Measurements from ENCODE around the gene RSPH6A. TPM values are rescaled to one million over a fixed set of nuclear protein-coding genes. Genes with fewer than 3 reads are reported as not detected.

Gene RSPH6A
- total and polyA plus RNA-seq, 10 of the 15 experiments (the other 5 are each of a cell fraction or from before 2014, with no cell fraction given): 0.03 to 0.41 (median 0.22) TPM; not detected in 4

DNA sequence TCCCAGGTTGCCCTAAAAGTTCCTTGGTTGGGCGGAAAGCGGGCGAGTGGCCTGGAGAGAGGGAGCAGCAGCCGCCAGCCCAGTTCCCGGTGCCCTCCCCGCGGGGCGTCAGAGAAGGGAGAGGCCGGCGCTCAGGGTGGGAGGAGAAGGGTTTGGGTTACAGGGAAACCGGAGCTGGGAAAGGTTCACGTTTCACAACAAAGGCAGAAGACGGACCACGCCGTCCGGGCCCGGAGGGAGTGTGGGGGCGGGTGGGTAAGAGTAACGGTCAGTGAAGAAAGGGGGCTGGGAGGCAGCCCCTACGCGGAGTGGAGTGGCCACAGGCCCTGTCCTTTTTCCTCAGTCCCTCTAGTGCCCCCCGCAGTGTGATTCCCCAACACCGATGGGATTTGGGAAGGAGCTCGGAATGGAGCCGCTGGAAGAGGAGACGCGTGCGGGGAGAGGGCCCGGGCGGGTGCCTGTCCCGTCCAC lies 47.7 kb downstream of the RSPH6A start:
- POLR2A ChIA-PET: interaction anchor here (0.7 to 2.9 kb wide), 5 partner anchors 12 to 50 kb away, joined by 3 to 24 read pairs (median 4); partner anchors contain the start of gene FBXO46

DNA sequence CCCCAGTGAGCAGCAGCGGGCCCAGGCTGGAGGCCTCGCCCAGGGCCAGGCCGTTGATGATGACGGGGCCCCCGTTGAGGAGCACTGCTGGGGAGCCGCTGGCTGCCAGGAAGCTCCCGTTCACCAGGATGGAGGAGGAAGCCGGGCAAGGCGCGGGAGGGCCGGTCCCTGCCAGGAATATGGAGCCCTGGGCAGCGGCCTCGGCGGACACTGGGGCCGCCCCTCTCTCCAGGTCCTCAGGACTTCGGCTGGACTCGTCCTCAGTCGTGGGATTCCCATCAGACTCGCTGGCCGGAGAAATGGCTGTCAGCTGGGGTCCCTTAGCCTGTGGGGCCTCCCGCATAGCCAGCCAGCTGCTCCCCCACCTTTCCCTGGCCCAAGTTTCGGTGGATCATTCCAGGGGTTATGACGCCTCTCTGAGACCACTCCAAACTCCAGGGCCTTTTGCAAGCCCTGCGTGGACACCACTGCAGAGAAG lies 48.2 kb downstream of the RSPH6A start:
- intact Hi-C loops (cut with micrococcal nuclease; ENCODE audit: unreplicated experiment) (loop anchor here (5.0 kb wide), 2 partner anchors 35 to 75 kb away; partner anchors contain the start of genes FBXO46, MEIOSIN, QPCTL and SNRPD2), in situ Hi-C loops (cut with MboI) (no loop called here)
- Histone ChIP-seq H4K20me1 (ENCODE audit: control insufficient read depth, insufficient read depth) (no peaks in the 10 kb centered on the region), H3K4me1 (ENCODE audit: control insufficient read depth, insufficient read depth, low read length) (peaks cover 4% of the 10 kb centered on the region), H3K36me3 (ENCODE audit: control insufficient read depth in 2 of 2, insufficient read depth in 2 of 2, low read length in 1 of 2) (no peaks in the 10 kb centered on the region), H3K4me3 (peak overlapping the region; percentile 98; the same call in 1 of the 2 replicates), H2AFZ (ENCODE audit: control insufficient read depth, low read depth, low read length) (no peak overlapping the region), H3K27me3 (replicated peaks in 1 of 2; ENCODE audit: control insufficient read depth in 2 of 2, insufficient read depth in 2 of 2, low read length in 1 of 2) (no peaks in the 10 kb centered on the region), H3K9me3 (replicated peaks; ENCODE audit: control insufficient read depth, insufficient read depth, low read length) (no peaks in the 10 kb centered on the region), H3K9ac (ENCODE audit: control insufficient read depth, insufficient read depth, low read length) (no peak overlapping the region), H3K79me2 (ENCODE audit: control insufficient read depth, insufficient read depth, low read length) (no peaks in the 10 kb centered on the region; the same call in 1 of the 2 replicates), H3K4me2 (ENCODE audit: control insufficient read depth, insufficient read depth) (peak overlapping the region; percentile 77), H3K27ac (ENCODE audit: control insufficient read depth, insufficient read depth) (no peak overlapping the region)
- ChIA-PET RAD21 (ENCODE audit: unreplicated experiment) (no interaction called here), POLR2A (interaction anchor here (0.8 to 0.9 kb wide), 2 partner anchors 32 to 50 kb away, joined by 3 read pairs; no protein-coding TSS in a partner anchor), CTCF (interaction anchor here (0.5 to 4.5 kb wide), 3 partner anchors 14 to 1538 kb away, joined by 5 to 110 read pairs (median 17); no protein-coding TSS in a partner anchor), SMC1A (ENCODE audit: uncharacterized antibody, unreplicated experiment) (no interaction called here)
- WGBS (ENCODE audit: insufficient coverage, insufficient replicate concordance, low lambda C conversion rate, missing lambda C conversion rate): 98% methylated on average over 18 of the region's 24 CpGs
- no peak for FAIRE-seq
- TF ChIP-seq SP1 (IDR thresholded peaks at IDR 0.05; ENCODE audit: low read depth, low read length) (no peak), FOXM1 (IDR thresholded peaks at IDR 0.05; ENCODE audit: low read depth, low read length) (no peak)
- no TSS peak for BruUV-seq (replicated peaks)
- no peak for ATAC-seq
- DNase-seq (ENCODE audit: low read depth, low spot score): no peak

More for the DNA sequence above, 47.7 kb downstream of the RSPH6A start:
- in situ Hi-C loops (cut with MboI) (no loop called here), intact Hi-C loops (cut with micrococcal nuclease; ENCODE audit: unreplicated experiment) (loop anchor here (5.0 kb wide), 2 partner anchors 35 to 75 kb away; partner anchors contain the start of genes FBXO46, MEIOSIN, QPCTL and SNRPD2)
- Histone ChIP-seq H3K27me3 (replicated peaks in 1 of 2; ENCODE audit: control insufficient read depth in 2 of 2, insufficient read depth in 2 of 2, low read length in 1 of 2) (no peaks in the 10 kb centered on the region), H3K36me3 (ENCODE audit: control insufficient read depth in 2 of 2, insufficient read depth in 2 of 2, low read length in 1 of 2) (no peaks in the 10 kb centered on the region), H3K4me1 (ENCODE audit: control insufficient read depth, insufficient read depth, low read length) (peaks cover 4% of the 10 kb centered on the region), H3K4me3 (peak overlapping the region; percentile 98), H4K20me1 (ENCODE audit: control insufficient read depth, insufficient read depth) (no peaks in the 10 kb centered on the region), H3K79me2 (ENCODE audit: control insufficient read depth, insufficient read depth, low read length) (no peaks in the 10 kb centered on the region; the same call in 1 of the 2 replicates), H3K4me2 (ENCODE audit: control insufficient read depth, insufficient read depth) (peak overlapping the region; percentile 77), H3K9me3 (replicated peaks; ENCODE audit: control insufficient read depth, insufficient read depth, low read length) (no peaks in the 10 kb centered on the region), H3K9ac (ENCODE audit: control insufficient read depth, insufficient read depth, low read length) (peak overlapping the region; percentile 75; the same call in 1 of the 2 replicates), H2AFZ (ENCODE audit: control insufficient read depth, low read depth, low read length) (no peak overlapping the region; the same call in 1 of the 2 replicates), H3K27ac (ENCODE audit: control insufficient read depth, insufficient read depth) (no peak overlapping the region)
- DNase-seq (ENCODE audit: low read depth, low spot score): no peak
- TF ChIP-seq EGR1 (IDR thresholded peaks at IDR 0.05; ENCODE audit: borderline replicate concordance in 1 of 2, low read depth in 2 of 2, low read length in 2 of 2): peak in 1 of 2 experiments; percentile 2; a peak in 1 of 3 replicates
- TF ChIP-seq SIX5 (IDR thresholded peaks at IDR 0.05; ENCODE audit: low read depth, low read length, severe bottlenecking): no peak
- no peak for TF ChIP-seq NFYA (IDR thresholded peaks at IDR 0.05; ENCODE audit: borderline replicate concordance, low read depth, low read length)
- RAD21 ChIA-PET (ENCODE audit: unreplicated experiment): interaction anchor here (3.6 kb wide), 1 partner anchor 75 kb away, joined by 41 read pairs; the partner anchor contains the start of genes QPCTL and SNRPD2
- CTCF ChIA-PET: interaction anchor here (0.5 to 4.5 kb wide), 4 partner anchors 15 to 1538 kb away, joined by 3 to 110 read pairs (median 11); no protein-coding TSS in a partner anchor
- SMC1A ChIA-PET (ENCODE audit: uncharacterized antibody, unreplicated experiment): no interaction called here
- 69% methylated on average over 22 of the region's 31 CpGs for WGBS (ENCODE audit: insufficient coverage, insufficient replicate concordance, low lambda C conversion rate, missing lambda C conversion rate)
- no TSS peak for BruUV-seq (replicated peaks)
- ATAC-seq: no peak
- no peak for FAIRE-seq
